ENCODE data around the gene IL3RA.

- no peak for TF ChIP-seq CTCF (conservative IDR thresholded peaks at IDR 0.05; ENCODE audit: low read depth in 2 of 2)
- TF ChIP-seq POLR2AphosphoS5 (IDR thresholded peaks at IDR 0.05; ENCODE audit: low read depth): no peak
- TF ChIP-seq EZH2 (IDR thresholded peaks at IDR 0.05; ENCODE audit: low read depth, unreplicated experiment): no peak
Measured at GRCh38 chrX:1360171-1360570, 23.6 kb downstream of the IL3RA start.
